HG02798 (cell line): ENCODE measurements around the gene GPR35.

Experiments
- ATAC-seq: cut with Tn5 transposase; IDR thresholded peaks from one replicate; pipeline ENCODE4 v1.9.1; 2021; ENCODE audit warnings: mild to moderate bottlenecking; ENCODE audit not compliant: unreplicated experiment, poor library complexity

The GPR35 gene

GRCh38 chr2:240620149-240620731 is 5.0 kb upstream of the GPR35 start:
- ATAC-seq: no peak

DNA sequence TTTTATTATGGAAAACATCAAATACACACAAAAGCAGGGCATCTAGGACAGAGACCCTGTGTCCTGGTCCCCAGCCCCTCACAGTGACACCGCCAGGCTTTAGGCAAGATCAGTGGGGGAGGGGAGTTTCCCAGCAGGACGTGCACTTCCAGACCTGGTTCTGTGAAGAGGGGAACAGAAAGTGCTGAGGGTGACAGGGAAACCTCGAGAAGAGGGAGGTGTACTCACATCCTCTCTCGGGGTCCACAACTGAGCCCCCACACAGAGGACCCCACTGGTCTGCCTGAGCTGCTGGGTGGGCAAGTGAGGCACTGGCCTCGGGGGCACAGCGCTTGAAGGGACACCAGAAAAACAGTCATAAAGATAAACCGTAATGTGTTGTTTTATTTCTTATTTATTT is 4.4 kb upstream of the GPR35 start:
- no peak for ATAC-seq

- no peak for ATAC-seq
Observed at GRCh38 chr2:240622060-240622411, 3.2 kb upstream of the GPR35 start.

DNA sequence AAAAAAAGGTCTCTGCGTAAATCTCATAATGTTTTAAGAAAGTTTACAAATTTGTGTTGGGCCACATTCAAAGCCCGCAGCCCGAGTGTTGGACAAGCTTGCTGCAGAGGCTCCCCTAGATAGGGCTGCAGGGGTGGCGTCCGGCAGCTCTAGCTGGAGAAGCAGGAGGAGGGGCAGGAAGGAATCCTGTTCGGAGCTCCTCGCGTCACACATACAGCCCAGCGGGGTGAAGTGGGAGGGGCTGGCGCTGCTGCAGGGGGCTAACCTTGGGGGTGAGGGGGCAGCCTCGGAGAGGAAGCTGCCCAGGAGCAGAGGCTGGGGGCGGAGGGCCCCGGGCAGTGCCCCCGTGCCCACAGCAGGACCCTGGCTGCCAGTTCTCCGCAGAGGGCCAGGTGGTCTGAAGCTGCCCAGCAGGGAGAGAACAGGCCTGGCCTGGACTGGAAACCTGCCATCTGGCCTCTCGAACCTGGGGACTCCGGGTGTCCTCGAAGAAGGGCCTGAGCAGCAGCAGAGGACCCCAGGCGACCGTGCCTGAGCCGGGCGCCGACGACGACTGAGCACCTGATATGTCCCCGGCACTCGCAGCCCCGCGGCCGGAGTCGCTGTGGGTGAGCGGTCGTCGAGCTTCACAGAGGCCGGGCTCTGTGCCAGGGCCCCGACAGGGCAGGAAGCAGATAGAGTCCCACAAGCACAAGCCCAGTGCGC is 2.6 kb upstream of the GPR35 start:
- ATAC-seq: no peak

DNA sequence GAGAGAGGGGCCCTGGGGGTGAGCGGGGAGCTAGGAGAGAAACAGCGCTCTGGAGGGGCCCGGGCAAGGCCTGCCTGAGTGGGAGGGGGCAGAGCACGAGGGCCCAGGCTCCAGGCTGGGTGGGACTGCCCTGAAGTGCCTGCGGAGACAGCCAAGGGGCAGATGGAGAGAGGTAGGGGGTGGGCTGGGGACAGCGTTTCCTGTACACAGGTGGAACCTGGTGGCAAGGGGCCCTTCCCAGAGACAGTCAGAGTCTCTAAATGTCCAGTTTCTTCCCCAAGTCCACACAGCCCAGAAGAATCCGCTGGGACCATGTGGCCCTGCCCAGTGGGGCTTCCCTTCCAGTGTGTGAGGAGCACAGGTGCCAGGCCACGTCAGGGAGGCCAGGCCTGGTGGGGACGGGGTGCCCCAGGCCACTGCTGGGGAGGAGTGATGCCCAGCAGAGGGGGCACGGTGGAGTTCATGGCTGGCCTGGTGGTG is 1.7 kb upstream of the GPR35 start:
- no peak for ATAC-seq

DNA sequence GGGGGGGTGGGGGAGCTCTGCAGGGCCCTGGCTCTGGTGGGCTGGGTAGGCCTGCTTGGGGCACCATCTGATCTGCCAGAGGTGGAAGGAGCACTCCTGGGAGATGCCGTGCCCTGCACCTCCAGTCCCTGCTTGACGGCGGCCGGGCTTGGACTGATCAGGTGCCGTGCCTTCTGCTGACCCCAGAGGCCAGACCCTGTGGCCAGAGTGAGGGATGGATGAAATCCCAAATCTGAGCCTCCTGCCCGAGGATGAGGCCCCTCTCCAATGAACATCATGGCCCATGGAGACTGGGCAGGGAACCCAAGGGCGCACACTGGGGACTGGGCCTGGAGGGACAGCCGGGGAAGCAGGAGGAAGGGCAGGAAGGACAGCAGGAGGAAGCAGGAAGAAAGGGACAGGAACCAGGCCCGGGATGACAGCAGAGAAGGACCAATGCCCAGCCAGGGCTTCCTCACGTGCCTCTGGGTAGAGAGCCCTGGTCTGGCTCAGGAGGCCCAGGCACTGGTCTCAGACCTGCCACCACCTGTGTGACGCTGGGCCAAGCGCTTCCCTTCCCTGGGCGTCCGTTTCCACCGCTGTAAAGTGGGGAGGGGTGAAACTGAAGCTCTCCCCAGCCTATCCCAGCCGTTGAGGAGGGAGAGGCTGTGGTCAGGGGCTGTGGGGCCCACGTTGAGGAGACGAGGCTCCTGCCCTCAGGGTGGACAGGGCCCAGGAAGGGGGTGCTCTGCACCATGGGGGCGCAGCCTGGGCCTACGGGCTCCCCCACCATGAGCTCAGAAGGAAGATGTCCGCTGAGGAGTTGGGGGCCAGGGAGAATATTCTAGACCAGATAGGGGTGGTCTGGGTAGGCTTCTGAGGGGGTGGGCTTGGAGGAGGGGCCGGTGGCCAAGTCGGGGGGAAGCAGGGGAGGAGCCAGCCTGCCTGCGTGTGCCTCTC is 1.0 kb upstream of the GPR35 start:
- no peak for ATAC-seq

- ATAC-seq: no peak
Observed at GRCh38 chr2:240626531-240627300, 1.4 kb downstream of the GPR35 start.

DNA sequence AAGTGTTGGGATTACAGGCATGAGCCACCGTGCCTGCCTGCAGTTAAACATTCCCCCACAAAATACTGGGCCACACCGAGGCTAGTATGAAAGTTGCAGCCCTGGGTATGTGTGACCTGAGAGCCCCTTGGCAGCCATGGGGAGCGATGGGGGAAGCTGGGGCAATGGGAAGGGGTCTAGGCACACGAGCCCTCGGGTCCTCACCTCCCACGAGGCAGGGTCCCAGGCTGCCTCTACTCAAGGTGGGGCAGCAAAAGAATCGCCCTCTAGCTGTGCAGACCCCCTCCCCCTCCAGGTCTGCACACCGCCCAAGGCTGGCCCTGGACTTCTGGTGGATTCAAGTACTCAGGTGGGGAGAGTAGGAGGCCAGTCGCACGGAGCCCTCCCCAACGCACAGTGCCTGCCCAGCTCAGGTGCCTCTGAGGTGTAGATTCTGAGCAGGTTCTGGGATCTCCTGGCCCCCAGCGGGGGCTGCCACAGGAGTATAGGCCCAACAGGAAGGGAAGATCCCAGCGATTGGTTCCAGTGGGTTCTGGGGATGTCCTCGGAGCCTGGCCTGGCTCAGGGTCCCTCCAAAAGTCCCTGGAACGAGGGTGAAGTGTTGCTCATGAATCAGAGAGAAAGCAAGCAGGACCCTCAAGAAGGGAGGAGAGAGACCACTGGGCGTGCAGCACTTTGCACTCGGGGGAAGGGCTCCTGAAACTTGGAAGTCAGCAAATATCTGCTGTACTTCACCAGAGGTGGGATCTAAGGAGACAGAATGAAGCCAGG is 2.6 kb downstream of the GPR35 start:
- ATAC-seq: no peak

DNA sequence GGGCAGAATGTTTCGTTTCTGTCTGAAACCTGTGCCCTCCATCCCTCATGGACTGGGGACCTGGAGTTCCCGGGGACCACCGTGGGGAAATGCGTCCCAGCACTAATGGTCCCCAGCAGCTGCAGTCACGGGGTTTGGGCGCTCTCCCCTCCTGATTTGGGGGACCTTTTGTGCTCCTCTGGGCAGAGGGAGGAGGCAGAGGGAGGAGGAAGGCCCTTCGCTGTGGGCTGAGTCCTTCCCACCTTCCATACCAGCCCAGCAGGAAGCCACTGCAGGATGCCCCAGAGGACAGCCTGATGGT is 3.2 kb downstream of the GPR35 start:
- no peak for ATAC-seq

DNA sequence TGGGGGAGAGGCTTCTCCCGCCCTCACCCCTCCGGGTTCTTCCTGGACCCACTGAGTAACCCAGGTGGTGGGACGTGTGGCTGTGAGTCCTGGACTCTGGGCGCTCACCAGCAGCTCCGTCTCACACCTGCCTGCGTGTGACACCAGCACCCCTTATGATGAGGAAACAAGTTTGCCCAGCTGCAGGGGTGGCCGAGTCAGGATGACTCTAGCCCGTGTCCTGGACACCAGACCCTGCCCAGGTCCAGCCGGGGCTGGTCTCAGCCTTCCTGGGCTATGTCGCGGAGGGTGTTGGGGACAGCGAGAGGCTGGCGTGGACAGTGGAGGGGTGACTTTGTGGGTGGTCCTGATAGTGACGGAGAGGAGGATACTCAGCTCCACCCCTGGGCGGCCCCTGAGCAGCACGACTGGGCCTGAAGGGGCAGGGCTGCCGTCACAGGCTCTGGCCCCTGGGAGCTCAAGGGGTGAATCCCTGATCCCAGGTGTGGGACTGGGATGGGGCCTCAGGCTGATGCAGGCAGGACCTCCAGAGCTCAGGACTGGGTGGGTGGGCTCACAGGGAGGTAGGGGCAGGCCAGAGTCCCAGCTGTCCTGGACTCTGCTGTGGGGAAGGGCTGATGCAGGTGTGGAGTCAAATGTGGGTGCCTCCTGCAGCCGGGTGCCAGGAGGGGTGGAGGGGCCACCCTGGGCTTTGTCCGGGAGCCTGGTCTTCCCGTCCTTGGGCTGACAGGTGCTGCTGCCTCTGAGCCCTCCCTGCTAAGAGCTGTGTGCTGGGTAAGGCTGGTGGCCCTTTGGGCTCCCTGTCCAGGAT is 3.7 kb downstream of the GPR35 start:
- ATAC-seq: no peak

GRCh38 chr2:240629619-240629967 is 4.3 kb downstream of the GPR35 start:
- no peak for ATAC-seq

DNA sequence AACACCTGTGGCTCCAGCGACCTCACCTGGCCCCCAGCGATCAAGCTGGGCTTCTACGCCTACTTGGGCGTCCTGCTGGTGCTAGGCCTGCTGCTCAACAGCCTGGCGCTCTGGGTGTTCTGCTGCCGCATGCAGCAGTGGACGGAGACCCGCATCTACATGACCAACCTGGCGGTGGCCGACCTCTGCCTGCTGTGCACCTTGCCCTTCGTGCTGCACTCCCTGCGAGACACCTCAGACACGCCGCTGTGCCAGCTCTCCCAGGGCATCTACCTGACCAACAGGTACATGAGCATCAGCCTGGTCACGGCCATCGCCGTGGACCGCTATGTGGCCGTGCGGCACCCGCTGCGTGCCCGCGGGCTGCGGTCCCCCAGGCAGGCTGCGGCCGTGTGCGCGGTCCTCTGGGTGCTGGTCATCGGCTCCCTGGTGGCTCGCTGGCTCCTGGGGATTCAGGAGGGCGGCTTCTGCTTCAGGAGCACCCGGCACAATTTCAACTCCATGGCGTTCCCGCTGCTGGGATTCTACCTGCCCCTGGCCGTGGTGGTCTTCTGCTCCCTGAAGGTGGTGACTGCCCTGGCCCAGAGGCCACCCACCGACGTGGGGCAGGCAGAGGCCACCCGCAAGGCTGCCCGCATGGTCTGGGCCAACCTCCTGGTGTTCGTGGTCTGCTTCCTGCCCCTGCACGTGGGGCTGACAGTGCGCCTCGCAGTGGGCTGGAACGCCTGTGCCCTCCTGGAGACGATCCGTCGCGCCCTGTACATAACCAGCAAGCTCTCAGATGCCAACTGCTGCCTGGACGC is 4.9 kb downstream of the GPR35 start:
- ATAC-seq: no peak

DNA sequence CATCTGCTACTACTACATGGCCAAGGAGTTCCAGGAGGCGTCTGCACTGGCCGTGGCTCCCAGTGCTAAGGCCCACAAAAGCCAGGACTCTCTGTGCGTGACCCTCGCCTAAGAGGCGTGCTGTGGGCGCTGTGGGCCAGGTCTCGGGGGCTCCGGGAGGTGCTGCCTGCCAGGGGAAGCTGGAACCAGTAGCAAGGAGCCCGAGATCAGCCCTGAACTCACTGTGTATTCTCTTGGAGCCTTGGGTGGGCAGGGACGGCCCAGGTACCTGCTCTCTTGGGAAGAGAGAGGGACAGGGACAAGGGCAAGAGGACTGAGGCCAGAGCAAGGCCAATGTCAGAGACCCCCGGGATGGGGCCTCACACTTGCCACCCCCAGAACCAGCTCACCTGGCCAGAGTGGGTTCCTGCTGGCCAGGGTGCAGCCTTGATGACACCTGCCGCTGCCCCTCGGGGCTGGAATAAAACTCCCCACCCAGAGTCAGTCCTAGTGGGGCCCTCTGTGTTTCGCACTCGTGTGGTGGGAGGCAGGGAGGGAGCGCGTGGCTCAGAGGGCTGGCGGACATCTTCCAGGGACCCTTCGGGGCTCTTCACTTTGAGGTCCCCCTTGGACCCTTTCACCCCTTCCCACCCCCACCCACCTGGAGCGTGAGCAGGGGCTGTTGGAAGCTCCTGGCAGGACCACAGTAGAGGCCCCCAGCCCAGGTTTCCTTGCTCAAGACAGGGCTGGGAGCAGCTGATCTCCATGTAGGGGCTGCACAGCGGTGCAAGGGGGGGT is 5.7 kb downstream of the GPR35 start:
- ATAC-seq: no peak

DNA sequence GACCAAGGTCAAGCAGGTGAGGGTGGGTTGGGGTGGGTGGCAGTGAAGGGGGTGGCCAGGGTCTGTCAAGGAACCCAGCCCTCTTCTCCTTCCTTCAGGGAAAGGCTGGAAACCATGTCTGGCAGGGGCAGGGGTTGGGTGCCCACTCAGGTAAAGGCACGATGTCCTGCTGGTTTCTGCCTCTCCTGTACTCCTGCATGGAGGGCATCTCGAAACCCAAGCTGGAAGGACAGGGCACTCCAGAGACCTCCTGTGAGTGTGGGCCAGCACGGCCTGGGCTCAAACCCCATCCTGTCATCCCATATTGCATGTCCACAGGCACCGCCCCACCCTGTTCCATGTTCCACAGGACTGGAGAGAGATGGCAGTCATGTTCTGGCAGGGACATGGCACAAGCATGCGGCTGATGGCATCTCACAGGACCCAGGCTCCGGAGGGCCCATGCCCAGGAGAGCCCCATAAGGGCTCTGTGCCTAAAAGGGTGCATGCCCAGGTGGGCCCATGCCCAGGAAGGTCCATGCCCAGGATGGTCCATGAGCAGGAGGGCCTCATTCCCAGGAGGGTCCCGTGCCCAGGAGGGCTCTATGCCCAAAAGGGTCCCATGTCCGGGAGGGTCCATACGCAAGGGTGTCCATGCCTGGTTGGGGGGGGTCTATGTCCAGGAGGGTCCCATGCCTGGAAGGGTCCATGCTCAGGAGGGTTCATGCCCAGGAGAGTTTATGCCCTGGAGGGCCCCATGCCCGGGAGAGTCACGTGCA is 6.4 kb downstream of the GPR35 start:
- no peak for ATAC-seq

GRCh38 chr2:240632306-240632721 is 7.0 kb downstream of the GPR35 start:
- no peak for ATAC-seq

DNA sequence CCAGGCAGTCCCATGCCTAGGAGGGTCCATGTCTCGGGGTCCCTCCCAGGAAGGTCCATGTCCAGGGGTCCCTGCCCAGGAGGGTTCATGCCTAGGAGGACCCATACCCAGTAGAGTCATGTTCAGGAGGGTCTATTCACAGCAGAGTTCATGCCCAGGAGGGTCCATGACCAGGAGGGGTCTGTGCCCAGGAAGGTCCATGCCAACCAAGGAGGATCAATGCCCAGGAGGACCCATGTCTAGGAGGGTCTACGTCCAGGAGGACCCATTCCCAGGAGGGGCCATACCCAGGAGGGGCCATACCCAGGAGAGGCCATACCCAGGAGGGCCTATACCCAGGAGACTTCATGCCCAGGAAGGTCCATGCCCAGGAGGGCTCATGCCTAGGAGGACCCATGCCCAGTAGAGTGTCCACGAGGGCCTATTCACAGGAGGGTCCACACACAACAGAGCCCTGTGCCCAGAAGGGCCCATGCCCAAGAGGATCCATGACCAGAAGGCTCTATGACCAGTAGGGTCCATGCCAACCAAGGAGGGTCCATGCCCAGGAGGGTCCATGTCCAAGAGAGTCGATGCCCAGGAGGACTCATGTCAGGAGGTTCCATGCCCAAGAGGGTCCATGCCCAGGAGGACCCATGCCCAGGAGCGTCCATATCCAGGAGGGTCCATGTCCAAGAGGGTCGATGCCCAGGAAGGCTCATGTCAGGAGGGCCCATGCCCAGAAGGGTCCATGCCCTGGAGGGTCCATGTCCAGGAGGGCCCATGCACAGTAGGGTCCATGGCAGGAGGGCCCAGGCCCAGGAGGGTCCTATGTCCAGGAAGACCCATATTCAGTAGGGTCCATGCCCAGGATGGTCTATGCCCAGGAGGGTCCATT is 10.1 kb downstream of the GPR35 start:
- no peak for ATAC-seq
